Measurements from ENCODE around the gene PTPN7.

DNA sequence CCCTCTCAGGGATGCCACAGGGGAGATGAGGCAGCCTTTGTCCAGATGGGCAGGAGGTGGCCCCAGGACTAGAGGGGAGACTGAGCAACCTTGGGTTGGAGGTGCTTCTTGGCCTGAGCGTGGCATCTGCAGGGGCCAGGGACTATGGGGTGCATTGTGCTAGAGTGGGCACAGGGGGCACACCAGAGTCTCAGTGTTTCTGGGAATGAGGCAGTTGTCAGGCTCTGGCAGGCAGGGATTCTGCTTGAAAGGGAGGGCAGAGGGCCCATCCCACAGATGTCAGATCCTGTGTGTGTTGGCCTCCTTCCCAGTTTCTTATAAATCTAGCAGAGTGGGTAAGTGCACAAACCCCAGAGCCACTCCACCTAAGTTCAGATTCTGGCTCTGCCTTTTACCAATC is 46.9 kb upstream of the PTPN7 start:
- TF ChIP-seq, protein P1, sequence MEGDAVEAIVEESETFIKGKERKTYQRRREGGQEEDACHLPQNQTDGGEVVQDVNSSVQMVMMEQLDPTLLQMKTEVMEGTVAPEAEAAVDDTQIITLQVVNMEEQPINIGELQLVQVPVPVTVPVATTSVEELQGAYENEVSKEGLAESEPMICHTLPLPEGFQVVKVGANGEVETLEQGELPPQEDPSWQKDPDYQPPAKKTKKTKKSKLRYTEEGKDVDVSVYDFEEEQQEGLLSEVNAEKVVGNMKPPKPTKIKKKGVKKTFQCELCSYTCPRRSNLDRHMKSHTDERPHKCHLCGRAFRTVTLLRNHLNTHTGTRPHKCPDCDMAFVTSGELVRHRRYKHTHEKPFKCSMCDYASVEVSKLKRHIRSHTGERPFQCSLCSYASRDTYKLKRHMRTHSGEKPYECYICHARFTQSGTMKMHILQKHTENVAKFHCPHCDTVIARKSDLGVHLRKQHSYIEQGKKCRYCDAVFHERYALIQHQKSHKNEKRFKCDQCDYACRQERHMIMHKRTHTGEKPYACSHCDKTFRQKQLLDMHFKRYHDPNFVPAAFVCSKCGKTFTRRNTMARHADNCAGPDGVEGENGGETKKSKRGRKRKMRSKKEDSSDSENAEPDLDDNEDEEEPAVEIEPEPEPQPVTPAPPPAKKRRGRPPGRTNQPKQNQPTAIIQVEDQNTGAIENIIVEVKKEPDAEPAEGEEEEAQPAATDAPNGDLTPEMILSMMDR (IDR thresholded peaks at IDR 0.05; ENCODE audit: low read length): peak; percentile 16; the same call in 1 of the 2 replicates
- TF ChIP-seq EZH2phosphoT487 (IDR thresholded peaks at IDR 0.05; ENCODE audit: low read length) (no peak), EZH2 (optimal IDR thresholded peaks at IDR 0.05; ENCODE audit: low read depth, low read length) (no peak)

Measured in MM.1S (cell line).